ENCODE data around the gene TCP11.

Gene TCP11

GRCh38 chr6:35081426-35081851 is 59.7 kb downstream of the TCP11 start:
- Mint-ChIP-seq H3K4me3 (no peak overlapping the region), H3K9me3 (no peaks in the 10 kb centered on the region), H3K4me1 (ENCODE audit: low read depth) (peaks cover 2% of the 10 kb centered on the region), H3K36me3 (ENCODE audit: low read depth) (no peaks in the 10 kb centered on the region), H3K27me3 (ENCODE audit: low read depth) (no peaks in the 10 kb centered on the region), H3K27ac (no peak overlapping the region)
- DNase-seq (ENCODE audit: low spot score), result no peak

GRCh38 chr6:35080821-35081425 is 60.2 kb downstream of the TCP11 start:
- DNase-seq (ENCODE audit: low spot score), result no peak
- Mint-ChIP-seq H3K27me3 (ENCODE audit: low read depth) (no peaks in the 10 kb centered on the region), H3K9me3 (no peaks in the 10 kb centered on the region), H3K4me1 (ENCODE audit: low read depth) (peaks cover 2% of the 10 kb centered on the region), H3K36me3 (ENCODE audit: low read depth) (no peaks in the 10 kb centered on the region), H3K4me3 (no peak overlapping the region), H3K27ac (no peak overlapping the region)

- H3K27ac Mint-ChIP-seq, result no peak overlapping the region
- no peak for DNase-seq (ENCODE audit: low spot score)
- no peaks in the 10 kb centered on the region for H3K36me3 Mint-ChIP-seq (ENCODE audit: low read depth)
- H3K27me3 Mint-ChIP-seq (ENCODE audit: low read depth), result no peaks in the 10 kb centered on the region
- peaks cover 2% of the 10 kb centered on the region for H3K4me1 Mint-ChIP-seq (ENCODE audit: low read depth)
- H3K9me3 Mint-ChIP-seq, result no peaks in the 10 kb centered on the region
- H3K4me3 Mint-ChIP-seq, result no peak overlapping the region
Observed at GRCh38 chr6:35080016-35080680, 61.0 kb downstream of the TCP11 start.

GRCh38 chr6:35079311-35080000 is 61.7 kb downstream of the TCP11 start:
- Mint-ChIP-seq H3K36me3 (ENCODE audit: low read depth) (no peaks in the 10 kb centered on the region), H3K9me3 (no peaks in the 10 kb centered on the region), H3K4me1 (ENCODE audit: low read depth) (peaks cover 2% of the 10 kb centered on the region), H3K27ac (no peak overlapping the region), H3K4me3 (no peak overlapping the region), H3K27me3 (ENCODE audit: low read depth) (no peaks in the 10 kb centered on the region)
- DNase-seq (ENCODE audit: low spot score), result no peak

- no peak overlapping the region for H3K4me3 Mint-ChIP-seq
- H3K27ac Mint-ChIP-seq, result no peak overlapping the region
- H3K4me1 Mint-ChIP-seq (ENCODE audit: low read depth), result peaks cover 2% of the 10 kb centered on the region
- no peaks in the 10 kb centered on the region for H3K36me3 Mint-ChIP-seq (ENCODE audit: low read depth)
- DNase-seq (ENCODE audit: low spot score), result no peak
- no peaks in the 10 kb centered on the region for H3K27me3 Mint-ChIP-seq (ENCODE audit: low read depth)
- H3K9me3 Mint-ChIP-seq, result no peaks in the 10 kb centered on the region
Observed at GRCh38 chr6:35078896-35079295, 62.2 kb downstream of the TCP11 start.

GRCh38 chr6:35078226-35078850 is 62.8 kb downstream of the TCP11 start:
- Mint-ChIP-seq H3K27ac (no peak overlapping the region), H3K4me3 (no peak overlapping the region), H3K27me3 (ENCODE audit: low read depth) (no peaks in the 10 kb centered on the region), H3K36me3 (ENCODE audit: low read depth) (no peaks in the 10 kb centered on the region), H3K4me1 (ENCODE audit: low read depth) (peaks cover 2% of the 10 kb centered on the region), H3K9me3 (no peaks in the 10 kb centered on the region)
- DNase-seq (ENCODE audit: low spot score), result no peak

- H3K4me1 Mint-ChIP-seq (ENCODE audit: low read depth), result peaks cover 2% of the 10 kb centered on the region
- no peak for DNase-seq (ENCODE audit: low spot score)
- H3K27me3 Mint-ChIP-seq (ENCODE audit: low read depth), result no peaks in the 10 kb centered on the region
- H3K4me3 Mint-ChIP-seq, result no peak overlapping the region
- H3K27ac Mint-ChIP-seq, result no peak overlapping the region
- no peaks in the 10 kb centered on the region for H3K9me3 Mint-ChIP-seq
- H3K36me3 Mint-ChIP-seq (ENCODE audit: low read depth), result no peaks in the 10 kb centered on the region
Observed at GRCh38 chr6:35077713-35078105, 63.4 kb downstream of the TCP11 start.

GRCh38 chr6:35076997-35077712 is 64.0 kb downstream of the TCP11 start:
- DNase-seq (ENCODE audit: low spot score), result no peak
- Mint-ChIP-seq H3K27ac (no peak overlapping the region), H3K4me3 (no peak overlapping the region), H3K4me1 (ENCODE audit: low read depth) (peaks cover 2% of the 10 kb centered on the region), H3K9me3 (no peaks in the 10 kb centered on the region), H3K27me3 (ENCODE audit: low read depth) (no peaks in the 10 kb centered on the region), H3K36me3 (ENCODE audit: low read depth) (no peaks in the 10 kb centered on the region)

- Mint-ChIP-seq H3K4me3 (no peak overlapping the region), H3K4me1 (ENCODE audit: low read depth) (no peaks in the 10 kb centered on the region), H3K36me3 (ENCODE audit: low read depth) (no peaks in the 10 kb centered on the region), H3K27me3 (ENCODE audit: low read depth) (no peaks in the 10 kb centered on the region), H3K9me3 (no peaks in the 10 kb centered on the region), H3K27ac (no peak overlapping the region)
- DNase-seq (ENCODE audit: low spot score), result no peak
Observed at GRCh38 chr6:35073766-35074471, 67.2 kb downstream of the TCP11 start.

GRCh38 chr6:35073211-35073610 is 67.9 kb downstream of the TCP11 start:
- DNase-seq (ENCODE audit: low spot score), result no peak
- Mint-ChIP-seq H3K36me3 (ENCODE audit: low read depth) (no peaks in the 10 kb centered on the region), H3K4me1 (ENCODE audit: low read depth) (no peaks in the 10 kb centered on the region), H3K4me3 (no peak overlapping the region), H3K27ac (no peak overlapping the region), H3K9me3 (no peaks in the 10 kb centered on the region), H3K27me3 (ENCODE audit: low read depth) (no peaks in the 10 kb centered on the region)

GRCh38 chr6:35072698-35073055 is 68.5 kb downstream of the TCP11 start:
- Mint-ChIP-seq H3K27me3 (ENCODE audit: low read depth) (no peaks in the 10 kb centered on the region), H3K4me3 (no peak overlapping the region), H3K27ac (no peak overlapping the region), H3K9me3 (no peaks in the 10 kb centered on the region), H3K4me1 (ENCODE audit: low read depth) (no peaks in the 10 kb centered on the region), H3K36me3 (ENCODE audit: low read depth) (no peaks in the 10 kb centered on the region)
- DNase-seq (ENCODE audit: low spot score), result no peak

- no peak overlapping the region for H3K27ac Mint-ChIP-seq
- no peaks in the 10 kb centered on the region for H3K27me3 Mint-ChIP-seq (ENCODE audit: low read depth)
- DNase-seq (ENCODE audit: low spot score), result no peak
- H3K4me3 Mint-ChIP-seq, result no peak overlapping the region
- H3K36me3 Mint-ChIP-seq (ENCODE audit: low read depth), result no peaks in the 10 kb centered on the region
- no peaks in the 10 kb centered on the region for H3K9me3 Mint-ChIP-seq
- no peaks in the 10 kb centered on the region for H3K4me1 Mint-ChIP-seq (ENCODE audit: low read depth)
Observed at GRCh38 chr6:35072051-35072697, 69.0 kb downstream of the TCP11 start.

- H3K9me3 Mint-ChIP-seq, result no peaks in the 10 kb centered on the region
- no peaks in the 10 kb centered on the region for H3K36me3 Mint-ChIP-seq (ENCODE audit: low read depth)
- no peak overlapping the region for H3K4me3 Mint-ChIP-seq
- no peak overlapping the region for H3K27ac Mint-ChIP-seq
- no peak for DNase-seq (ENCODE audit: low spot score)
- no peaks in the 10 kb centered on the region for H3K27me3 Mint-ChIP-seq (ENCODE audit: low read depth)
- no peaks in the 10 kb centered on the region for H3K4me1 Mint-ChIP-seq (ENCODE audit: low read depth)
Observed at GRCh38 chr6:35071347-35071994, 69.7 kb downstream of the TCP11 start.

Measured in T-helper 2 cell treated with Interferon-gamma antibody and Interleukin-4, amounts not matched to agents 5 μg/mL and 100 μg/mL, for 36 hours (primary cell).